DMS 273 (cell line): ENCODE measurements around the gene CENPO.
A peak's percentile ranks its signal among the peaks of the same experiment; 100 is the strongest.
"Not testable (repeated sequence)": the region's sequence is repeated elsewhere in the genome, so short reads cannot be mapped to it uniquely, and the experiment has no call there.

ENCODE experiments used
- DNase-seq: peaks from one replicate; lab custom pipeline; 2025; ENCODE audit not compliant: unreplicated experiment; lab: John Stamatoyannopoulos, UW

Gene CENPO

GRCh38 chr2:24787532-24787931 lies 5.7 kb upstream of the CENPO start:
- no peak for DNase-seq

GRCh38 chr2:24788816-24789215 lies 4.4 kb upstream of the CENPO start:
- no peak for DNase-seq

- DNase-seq = no peak
Observed at GRCh38 chr2:24791452-24791851, 1.8 kb upstream of the CENPO start.

- no peak for DNase-seq
Observed at GRCh38 chr2:24792542-24792873, 717 bp upstream of the CENPO start.

GRCh38 chr2:24793761-24794435 lies 673 bp downstream of the CENPO start:
- peak; percentile 80 for DNase-seq

GRCh38 chr2:24797644-24798043 lies 4.4 kb downstream of the CENPO start:
- no peak for DNase-seq

- not testable (repeated sequence) for DNase-seq
Observed at GRCh38 chr2:24800487-24800886, 7.3 kb downstream of the CENPO start.

- DNase-seq = not testable (repeated sequence)
Observed at GRCh38 chr2:24805811-24806660, 12.8 kb downstream of the CENPO start.

- DNase-seq = no peak
Observed at GRCh38 chr2:24806661-24807036, 13.4 kb downstream of the CENPO start.

GRCh38 chr2:24809316-24810007 lies 16.2 kb downstream of the CENPO start:
- no peak for DNase-seq

- no peak for DNase-seq
Observed at GRCh38 chr2:24813691-24814137, 20.5 kb downstream of the CENPO start.

GRCh38 chr2:24814516-24814915 lies 21.3 kb downstream of the CENPO start:
- no peak for DNase-seq

GRCh38 chr2:24815171-24815570 lies 21.9 kb downstream of the CENPO start:
- DNase-seq = no peak

GRCh38 chr2:24816404-24816803 lies 23.2 kb downstream of the CENPO start:
- DNase-seq = no peak

- DNase-seq = no peak
Observed at GRCh38 chr2:24816884-24817283, 23.7 kb downstream of the CENPO start.

- no peak for DNase-seq
Observed at GRCh38 chr2:24818721-24819167, 25.5 kb downstream of the CENPO start.

- no peak for DNase-seq
Observed at GRCh38 chr2:24819442-24820174, 26.4 kb downstream of the CENPO start.

- DNase-seq = no peak
Observed at GRCh38 chr2:24820175-24820513, 26.9 kb downstream of the CENPO start.

- no peak for DNase-seq
Observed at GRCh38 chr2:24820598-24821432, 27.6 kb downstream of the CENPO start.

GRCh38 chr2:24821433-24821891 lies 28.2 kb downstream of the CENPO start:
- DNase-seq = no peak
